ENCODE results near the gene ADGRG3.
"Not testable (repeated sequence)": the region's sequence is repeated elsewhere in the genome, so short reads cannot be mapped to it uniquely, and the experiment has no call there.

ADGRG3 gene

GRCh38 chr16:57699481-57699880 is 31.4 kb downstream of the ADGRG3 start:
- DNase-seq = no peak

- no peak for DNase-seq
These were observed 31.8 kb downstream of the ADGRG3 start for GRCh38 chr16:57699899-57700298.

- DNase-seq = no peak
These were observed 32.9 kb downstream of the ADGRG3 start for GRCh38 chr16:57700781-57701551.

- DNase-seq = no peak
These were observed 33.8 kb downstream of the ADGRG3 start for GRCh38 chr16:57701759-57702371.

GRCh38 chr16:57703416-57704010 is 35.4 kb downstream of the ADGRG3 start:
- no peak for DNase-seq

GRCh38 chr16:57704011-57704904 is 36.2 kb downstream of the ADGRG3 start:
- no peak for DNase-seq

- DNase-seq = no peak
These were observed 37.1 kb downstream of the ADGRG3 start for GRCh38 chr16:57704905-57705852.

- DNase-seq = no peak
These were observed 38.6 kb downstream of the ADGRG3 start for GRCh38 chr16:57706717-57707116.

- DNase-seq = no peak
These were observed 39.2 kb downstream of the ADGRG3 start for GRCh38 chr16:57707331-57707730.

- DNase-seq = no peak
These were observed 40.1 kb downstream of the ADGRG3 start for GRCh38 chr16:57708168-57708567.

GRCh38 chr16:57709663-57710062 is 41.6 kb downstream of the ADGRG3 start:
- no peak for DNase-seq

- no peak for DNase-seq
These were observed 43.2 kb downstream of the ADGRG3 start for GRCh38 chr16:57711346-57711745.

- DNase-seq = no peak
These were observed 43.9 kb downstream of the ADGRG3 start for GRCh38 chr16:57711993-57712392.

GRCh38 chr16:57712569-57712968 is 44.5 kb downstream of the ADGRG3 start:
- DNase-seq = not testable (repeated sequence)

GRCh38 chr16:57713596-57713995 is 45.5 kb downstream of the ADGRG3 start:
- no peak for DNase-seq

GRCh38 chr16:57714047-57714446 is 45.9 kb downstream of the ADGRG3 start:
- no peak for DNase-seq

- DNase-seq = peak; percentile 17
These were observed 52.1 kb downstream of the ADGRG3 start for GRCh38 chr16:57720142-57720575.

- no peak for DNase-seq
These were observed 53.5 kb downstream of the ADGRG3 start for GRCh38 chr16:57721356-57722209.

- DNase-seq = no peak
These were observed 54.0 kb downstream of the ADGRG3 start for GRCh38 chr16:57722210-57722499.

- no peak for DNase-seq
These were observed 54.5 kb downstream of the ADGRG3 start for GRCh38 chr16:57722651-57723050.

GRCh38 chr16:57723170-57723569 is 55.1 kb downstream of the ADGRG3 start:
- DNase-seq = no peak
